Measurements from ENCODE around the gene TXNDC11. TPM values are rescaled to one million over a fixed set of nuclear protein-coding genes. Genes with fewer than 3 reads are reported as not detected.

The TXNDC11 gene
- total and polyA plus RNA-seq, 10 of the 15 experiments (the other 5 are each of a cell fraction or from before 2014, with no cell fraction given): 1.7 to 86.7 (median 54.4) TPM

DNA sequence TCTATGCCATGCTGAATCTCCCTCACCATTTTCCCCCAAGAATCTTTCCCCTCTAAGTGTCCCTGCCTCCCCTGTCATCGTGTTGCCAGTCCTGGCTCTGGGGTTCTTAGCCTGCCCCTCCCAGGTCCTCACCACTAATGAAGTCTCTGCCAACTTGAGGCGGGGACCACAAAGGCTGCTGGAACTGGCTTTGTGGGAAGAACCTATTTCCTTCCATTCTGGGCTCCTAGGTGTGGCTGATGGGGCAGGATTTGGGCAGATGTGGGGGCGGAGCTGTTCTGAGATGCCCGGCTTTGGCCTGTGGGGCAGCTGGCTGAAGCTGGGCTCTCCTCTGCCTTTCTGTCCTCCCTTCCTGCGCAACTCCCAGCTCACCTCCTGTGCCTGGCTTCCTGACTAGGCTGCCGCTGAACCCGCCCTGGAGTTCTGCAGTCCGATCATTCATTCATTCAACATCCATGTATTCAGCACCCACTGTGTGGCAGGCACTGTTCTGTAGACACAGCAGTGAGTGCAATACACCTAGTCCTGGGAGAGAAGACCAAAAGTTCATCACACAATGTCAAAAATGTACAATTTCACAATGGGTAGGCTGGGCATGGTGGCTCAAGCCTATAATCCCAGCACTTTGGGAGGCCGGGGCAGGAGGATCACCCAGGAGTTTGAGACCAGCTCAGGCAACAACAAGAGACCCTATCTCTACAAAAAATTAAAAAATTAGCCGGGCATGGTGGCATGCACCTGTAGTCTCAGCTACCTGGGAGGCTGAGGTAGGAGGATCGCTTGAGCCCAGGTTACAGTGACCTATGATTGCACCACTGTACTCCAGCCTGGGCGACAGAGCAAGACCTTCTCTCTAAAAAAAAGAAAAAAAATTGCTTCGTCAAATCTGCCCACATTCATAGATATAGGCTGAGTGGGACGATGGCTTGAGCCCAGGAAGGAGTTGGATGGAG is 76.3 kb downstream of the TXNDC11 start:
- peaks cover 3% of the 10 kb centered on the region; the same call in 1 of the 2 replicates for H4K20me1 ChIP-seq (ENCODE audit: control insufficient read depth, insufficient read depth)
- intact Hi-C loops (cut with micrococcal nuclease; ENCODE audit: unreplicated experiment) (no loop called here), in situ Hi-C loops (cut with MboI) (loop anchor here (25.0 kb wide), 1 partner anchor 704 kb away; no protein-coding TSS in a partner anchor)
- ChIA-PET POLR2A (interaction anchor here (1.5 to 7.1 kb wide), 3 partner anchors 12 to 70 kb away, joined by 4 to 39 read pairs (median 8); no protein-coding TSS in a partner anchor), SMC1A (ENCODE audit: uncharacterized antibody, unreplicated experiment) (interaction anchor here (0.8 to 4.8 kb wide), 7 partner anchors 12 to 260 kb away, joined by 3 to 43 read pairs (median 5); no protein-coding TSS in a partner anchor), RAD21 (ENCODE audit: unreplicated experiment) (interaction anchor here (1.2 to 1.4 kb wide), 2 partner anchors 22 to 77 kb away, joined by 3 to 4 read pairs; no protein-coding TSS in a partner anchor), CTCF (interaction anchor here (0.7 to 2.5 kb wide), 12 partner anchors 15 to 269 kb away, joined by 3 to 9 read pairs (median 3); partner anchors contain the start of gene TXNDC11)
- H3K36me3 ChIP-seq (ENCODE audit: control insufficient read depth in 2 of 2, insufficient read depth in 2 of 2, low read length in 1 of 2): peaks cover 0 to 1% of the 10 kb centered on the region in 2 experiments; a peak in 1 of 4 replicates
- H3K27me3 ChIP-seq (replicated peaks in 1 of 2; ENCODE audit: control insufficient read depth in 2 of 2, insufficient read depth in 2 of 2, low read length in 1 of 2): no peaks in the 10 kb centered on the region
- BruUV-seq (replicated peaks): no TSS peak
- H2AFZ ChIP-seq (ENCODE audit: control insufficient read depth, low read depth, low read length): no peak overlapping the region
- FAIRE-seq: no peak
- peaks cover 27% of the 10 kb centered on the region for H3K79me2 ChIP-seq (ENCODE audit: control insufficient read depth, insufficient read depth, low read length)
- H3K4me1 ChIP-seq (ENCODE audit: control insufficient read depth, insufficient read depth, low read length): peaks cover 29% of the 10 kb centered on the region
- H3K4me3 ChIP-seq: no peak overlapping the region
- no peak for DNase-seq (ENCODE audit: low read depth, low spot score)
- no peaks in the 10 kb centered on the region for H3K9me3 ChIP-seq (replicated peaks; ENCODE audit: control insufficient read depth, insufficient read depth, low read length)
- H3K4me2 ChIP-seq (ENCODE audit: control insufficient read depth, insufficient read depth): no peak overlapping the region
- no peak overlapping the region for H3K27ac ChIP-seq (ENCODE audit: control insufficient read depth, insufficient read depth)
- 64% methylated on average over 14 of the region's 14 CpGs for WGBS (ENCODE audit: insufficient coverage, insufficient replicate concordance, low lambda C conversion rate, missing lambda C conversion rate)
- H3K9ac ChIP-seq (ENCODE audit: control insufficient read depth, insufficient read depth, low read length): no peak overlapping the region
- ATAC-seq: no peak
- TF ChIP-seq, protein P1, sequence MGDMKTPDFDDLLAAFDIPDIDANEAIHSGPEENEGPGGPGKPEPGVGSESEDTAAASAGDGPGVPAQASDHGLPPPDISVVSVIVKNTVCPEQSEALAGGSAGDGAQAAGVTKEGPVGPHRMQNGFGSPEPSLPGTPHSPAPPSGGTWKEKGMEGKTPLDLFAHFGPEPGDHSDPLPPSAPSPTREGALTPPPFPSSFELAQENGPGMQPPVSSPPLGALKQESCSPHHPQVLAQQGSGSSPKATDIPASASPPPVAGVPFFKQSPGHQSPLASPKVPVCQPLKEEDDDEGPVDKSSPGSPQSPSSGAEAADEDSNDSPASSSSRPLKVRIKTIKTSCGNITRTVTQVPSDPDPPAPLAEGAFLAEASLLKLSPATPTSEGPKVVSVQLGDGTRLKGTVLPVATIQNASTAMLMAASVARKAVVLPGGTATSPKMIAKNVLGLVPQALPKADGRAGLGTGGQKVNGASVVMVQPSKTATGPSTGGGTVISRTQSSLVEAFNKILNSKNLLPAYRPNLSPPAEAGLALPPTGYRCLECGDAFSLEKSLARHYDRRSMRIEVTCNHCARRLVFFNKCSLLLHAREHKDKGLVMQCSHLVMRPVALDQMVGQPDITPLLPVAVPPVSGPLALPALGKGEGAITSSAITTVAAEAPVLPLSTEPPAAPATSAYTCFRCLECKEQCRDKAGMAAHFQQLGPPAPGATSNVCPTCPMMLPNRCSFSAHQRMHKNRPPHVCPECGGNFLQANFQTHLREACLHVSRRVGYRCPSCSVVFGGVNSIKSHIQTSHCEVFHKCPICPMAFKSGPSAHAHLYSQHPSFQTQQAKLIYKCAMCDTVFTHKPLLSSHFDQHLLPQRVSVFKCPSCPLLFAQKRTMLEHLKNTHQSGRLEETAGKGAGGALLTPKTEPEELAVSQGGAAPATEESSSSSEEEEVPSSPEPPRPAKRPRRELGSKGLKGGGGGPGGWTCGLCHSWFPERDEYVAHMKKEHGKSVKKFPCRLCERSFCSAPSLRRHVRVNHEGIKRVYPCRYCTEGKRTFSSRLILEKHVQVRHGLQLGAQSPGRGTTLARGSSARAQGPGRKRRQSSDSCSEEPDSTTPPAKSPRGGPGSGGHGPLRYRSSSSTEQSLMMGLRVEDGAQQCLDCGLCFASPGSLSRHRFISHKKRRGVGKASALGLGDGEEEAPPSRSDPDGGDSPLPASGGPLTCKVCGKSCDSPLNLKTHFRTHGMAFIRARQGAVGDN (IDR thresholded peaks at IDR 0.05): no peak
- TF ChIP-seq, protein P2, sequence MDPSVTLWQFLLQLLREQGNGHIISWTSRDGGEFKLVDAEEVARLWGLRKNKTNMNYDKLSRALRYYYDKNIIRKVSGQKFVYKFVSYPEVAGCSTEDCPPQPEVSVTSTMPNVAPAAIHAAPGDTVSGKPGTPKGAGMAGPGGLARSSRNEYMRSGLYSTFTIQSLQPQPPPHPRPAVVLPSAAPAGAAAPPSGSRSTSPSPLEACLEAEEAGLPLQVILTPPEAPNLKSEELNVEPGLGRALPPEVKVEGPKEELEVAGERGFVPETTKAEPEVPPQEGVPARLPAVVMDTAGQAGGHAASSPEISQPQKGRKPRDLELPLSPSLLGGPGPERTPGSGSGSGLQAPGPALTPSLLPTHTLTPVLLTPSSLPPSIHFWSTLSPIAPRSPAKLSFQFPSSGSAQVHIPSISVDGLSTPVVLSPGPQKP (IDR thresholded peaks at IDR 0.05; ENCODE audit: low read depth, low read length): no peak
- TF ChIP-seq, protein P3, sequence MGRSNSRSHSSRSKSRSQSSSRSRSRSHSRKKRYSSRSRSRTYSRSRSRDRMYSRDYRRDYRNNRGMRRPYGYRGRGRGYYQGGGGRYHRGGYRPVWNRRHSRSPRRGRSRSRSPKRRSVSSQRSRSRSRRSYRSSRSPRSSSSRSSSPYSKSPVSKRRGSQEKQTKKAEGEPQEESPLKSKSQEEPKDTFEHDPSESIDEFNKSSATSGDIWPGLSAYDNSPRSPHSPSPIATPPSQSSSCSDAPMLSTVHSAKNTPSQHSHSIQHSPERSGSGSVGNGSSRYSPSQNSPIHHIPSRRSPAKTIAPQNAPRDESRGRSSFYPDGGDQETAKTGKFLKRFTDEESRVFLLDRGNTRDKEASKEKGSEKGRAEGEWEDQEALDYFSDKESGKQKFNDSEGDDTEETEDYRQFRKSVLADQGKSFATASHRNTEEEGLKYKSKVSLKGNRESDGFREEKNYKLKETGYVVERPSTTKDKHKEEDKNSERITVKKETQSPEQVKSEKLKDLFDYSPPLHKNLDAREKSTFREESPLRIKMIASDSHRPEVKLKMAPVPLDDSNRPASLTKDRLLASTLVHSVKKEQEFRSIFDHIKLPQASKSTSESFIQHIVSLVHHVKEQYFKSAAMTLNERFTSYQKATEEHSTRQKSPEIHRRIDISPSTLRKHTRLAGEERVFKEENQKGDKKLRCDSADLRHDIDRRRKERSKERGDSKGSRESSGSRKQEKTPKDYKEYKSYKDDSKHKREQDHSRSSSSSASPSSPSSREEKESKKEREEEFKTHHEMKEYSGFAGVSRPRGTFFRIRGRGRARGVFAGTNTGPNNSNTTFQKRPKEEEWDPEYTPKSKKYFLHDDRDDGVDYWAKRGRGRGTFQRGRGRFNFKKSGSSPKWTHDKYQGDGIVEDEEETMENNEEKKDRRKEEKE (IDR thresholded peaks at IDR 0.05): no peak
- TF ChIP-seq TBL1XR1 (IDR thresholded peaks at IDR 0.05; ENCODE audit: low read depth, low read length): no peak
- TF ChIP-seq, protein P4, sequence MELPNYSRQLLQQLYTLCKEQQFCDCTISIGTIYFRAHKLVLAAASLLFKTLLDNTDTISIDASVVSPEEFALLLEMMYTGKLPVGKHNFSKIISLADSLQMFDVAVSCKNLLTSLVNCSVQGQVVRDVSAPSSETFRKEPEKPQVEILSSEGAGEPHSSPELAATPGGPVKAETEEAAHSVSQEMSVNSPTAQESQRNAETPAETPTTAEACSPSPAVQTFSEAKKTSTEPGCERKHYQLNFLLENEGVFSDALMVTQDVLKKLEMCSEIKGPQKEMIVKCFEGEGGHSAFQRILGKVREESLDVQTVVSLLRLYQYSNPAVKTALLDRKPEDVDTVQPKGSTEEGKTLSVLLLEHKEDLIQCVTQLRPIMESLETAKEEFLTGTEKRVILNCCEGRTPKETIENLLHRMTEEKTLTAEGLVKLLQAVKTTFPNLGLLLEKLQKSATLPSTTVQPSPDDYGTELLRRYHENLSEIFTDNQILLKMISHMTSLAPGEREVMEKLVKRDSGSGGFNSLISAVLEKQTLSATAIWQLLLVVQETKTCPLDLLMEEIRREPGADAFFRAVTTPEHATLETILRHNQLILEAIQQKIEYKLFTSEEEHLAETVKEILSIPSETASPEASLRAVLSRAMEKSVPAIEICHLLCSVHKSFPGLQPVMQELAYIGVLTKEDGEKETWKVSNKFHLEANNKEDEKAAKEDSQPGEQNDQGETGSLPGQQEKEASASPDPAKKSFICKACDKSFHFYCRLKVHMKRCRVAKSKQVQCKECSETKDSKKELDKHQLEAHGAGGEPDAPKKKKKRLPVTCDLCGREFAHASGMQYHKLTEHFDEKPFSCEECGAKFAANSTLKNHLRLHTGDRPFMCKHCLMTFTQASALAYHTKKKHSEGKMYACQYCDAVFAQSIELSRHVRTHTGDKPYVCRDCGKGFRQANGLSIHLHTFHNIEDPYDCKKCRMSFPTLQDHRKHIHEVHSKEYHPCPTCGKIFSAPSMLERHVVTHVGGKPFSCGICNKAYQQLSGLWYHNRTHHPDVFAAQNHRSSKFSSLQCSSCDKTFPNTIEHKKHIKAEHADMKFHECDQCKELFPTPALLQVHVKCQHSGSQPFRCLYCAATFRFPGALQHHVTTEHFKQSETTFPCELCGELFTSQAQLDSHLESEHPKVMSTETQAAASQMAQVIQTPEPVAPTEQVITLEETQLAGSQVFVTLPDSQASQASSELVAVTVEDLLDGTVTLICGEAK (IDR thresholded peaks at IDR 0.05; ENCODE audit: borderline replicate concordance): no peak
- TF ChIP-seq DPF2 (IDR thresholded peaks at IDR 0.05): no peak
- no peak for TF ChIP-seq NRF1 (conservative IDR thresholded peaks at IDR 0.05; ENCODE audit: low read depth, low read length)
